BJ (cell line): Measurements from ENCODE around the gene NFATC3. TPM values are rescaled to one million over a fixed set of nuclear protein-coding genes. Genes with fewer than 3 reads are reported as not detected.

Experiments
- CTCF ChIA-PET: fragments of 350-600 bp; formaldehyde crosslinking; extraction: SDS; loops from one replicate; lab custom pipeline; 2021; ENCODE audit warnings: antibody characterized with exemption, inconsistent platforms; lab: Yijun Ruan, JAX
- POLR2A ChIA-PET: fragments of 300-600 bp; sonication (Branson Sonifier 250); formaldehyde crosslinking; extraction: SDS; loops from one replicate; lab custom pipeline; 2021; ENCODE audit warnings: antibody characterized with exemption; lab: Charles Lee
- DNase-seq: peaks from one replicate; pipeline ENCODE4 v3.0.0-alpha.2; 2011; ENCODE audit warnings: low read depth
- H3K27me3 ChIP-seq: 2 replicates; pipeline ENCODE4 v1.6.0; 2011; ENCODE audit warnings: low read length; ENCODE audit not compliant: control insufficient read depth, insufficient read depth
- H3K36me3 ChIP-seq: 2 replicates; pipeline ENCODE4 v1.5.1; 2011; ENCODE audit warnings: low read length; ENCODE audit not compliant: control insufficient read depth, insufficient read depth
- H3K4me3 ChIP-seq: 2 replicates; pipeline ENCODE4 v1.5.1; 2011; ENCODE audit warnings: low read depth, mild to moderate bottlenecking, control low read depth, low read length
- polyA plus RNA-seq: library from polyadenylated mRNA; depleted of rRNA; stranded (reverse); fragments of >200 nt; gene quantifications from 2 replicates; pipeline ENCODE4 v1.2.3, GENCODE V29; 2011
- TF ChIP-seq, protein P1 (sequence below): IDR thresholded peaks from 2 replicates; pipeline ENCODE4 v1.5.1; 2011; ENCODE audit warnings: low read depth, mild to moderate bottlenecking, control low read depth, inconsistent platforms, low read length, moderate library complexity; ENCODE audit not compliant: insufficient read depth

Gene NFATC3
- polyA plus RNA-seq, 1 experiment: 10.5 TPM

DNA sequence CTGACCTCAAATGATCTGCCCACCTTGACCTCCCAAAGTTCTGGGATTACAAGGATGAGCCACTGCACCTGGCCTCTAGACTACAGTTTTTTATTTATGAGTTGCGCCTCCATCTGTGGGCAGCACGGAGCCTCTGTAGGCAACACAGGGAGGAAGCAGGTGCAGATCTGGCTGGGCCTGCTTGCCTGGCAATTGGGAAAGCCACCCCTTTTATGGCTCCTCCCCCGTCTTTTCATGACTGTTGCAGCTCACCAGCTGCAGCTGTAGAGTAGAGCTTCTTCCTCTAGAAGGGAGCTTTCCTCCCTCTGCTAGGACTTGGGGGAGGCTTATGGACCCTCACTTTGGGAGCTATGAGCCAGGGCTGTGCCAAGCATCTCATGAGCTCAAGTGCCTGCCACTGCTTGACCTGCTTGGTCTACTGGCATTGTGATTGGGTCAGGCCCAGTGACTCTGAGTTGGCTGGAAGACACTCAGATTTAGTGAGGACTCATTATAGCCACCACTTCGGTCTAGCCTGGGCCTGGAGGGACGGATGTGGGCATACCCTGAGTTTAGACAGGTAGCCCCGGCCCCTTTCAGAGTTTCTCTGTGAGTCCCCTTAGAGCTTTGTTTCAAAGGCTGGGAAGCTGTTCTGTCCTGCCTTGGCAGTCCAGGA is 172.2 kb downstream of the NFATC3 start:
- ChIA-PET CTCF (interaction anchor here (0.7 to 14.3 kb wide), 8 partner anchors 9 to 84 kb away, joined by 3 to 310 read pairs (median 4); partner anchors contain the start of gene PLA2G15), POLR2A (interaction anchor here (1.0 kb wide), 1 partner anchor 12 kb away, joined by 7 read pairs; the partner anchor contains the start of gene PLA2G15)
- H3K36me3 ChIP-seq: peaks cover 23% of the 10 kb centered on the region

DNA sequence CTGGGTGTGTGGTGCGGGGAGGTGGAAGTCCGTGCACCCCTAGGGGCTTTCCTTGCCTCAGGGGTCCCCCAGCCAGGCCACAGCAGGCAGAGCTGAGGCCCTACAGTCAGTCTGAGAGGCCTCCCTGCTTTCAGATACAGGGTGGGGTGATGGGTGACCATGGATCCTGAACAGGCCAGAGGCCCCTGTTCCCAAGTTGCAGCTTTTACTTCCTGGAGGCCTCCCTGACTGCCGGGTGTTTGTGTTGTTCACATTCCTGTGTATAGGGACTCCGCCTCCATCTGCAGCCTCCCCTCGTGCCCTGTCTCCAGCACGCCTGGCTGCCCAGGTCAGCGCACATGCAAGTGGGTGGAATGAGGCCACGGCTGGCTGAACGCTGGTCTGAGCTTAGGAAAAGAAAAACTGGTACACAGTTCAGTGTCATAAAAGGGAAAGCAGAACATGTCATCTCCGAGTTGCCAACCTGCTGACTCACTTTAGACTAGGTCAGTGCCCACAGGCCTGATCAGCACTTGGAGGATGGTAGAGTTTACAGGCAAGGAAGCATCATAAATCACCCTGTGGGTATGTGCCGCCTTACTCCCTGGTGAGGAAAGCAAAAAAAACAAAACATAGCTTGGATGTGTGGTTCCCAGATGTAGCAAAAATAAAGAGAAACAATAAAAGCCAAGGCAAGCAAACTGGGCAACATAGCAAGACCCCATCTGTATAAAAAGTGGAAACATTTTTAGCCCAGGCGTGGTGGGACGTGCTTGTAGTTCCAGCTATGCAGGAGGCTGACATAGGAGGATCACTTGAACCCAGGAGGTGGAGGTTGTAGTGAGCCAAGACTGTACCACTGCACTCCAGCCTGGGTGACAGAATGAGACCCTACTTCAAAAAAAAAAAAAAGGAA is 173.0 kb downstream of the NFATC3 start:
- ChIA-PET POLR2A (interaction anchor here (0.5 to 1.0 kb wide), 4 partner anchors 13 to 70 kb away, joined by 3 to 9 read pairs (median 5); partner anchors contain the start of genes PLA2G15, PRMT7 and SLC7A6OS), CTCF (interaction anchor here (0.7 to 14.3 kb wide), 11 partner anchors 10 to 164 kb away, joined by 3 to 310 read pairs (median 3); partner anchors contain the start of genes PLA2G15, PRMT7 and SLC7A6OS)
- TF ChIP-seq, protein P1, sequence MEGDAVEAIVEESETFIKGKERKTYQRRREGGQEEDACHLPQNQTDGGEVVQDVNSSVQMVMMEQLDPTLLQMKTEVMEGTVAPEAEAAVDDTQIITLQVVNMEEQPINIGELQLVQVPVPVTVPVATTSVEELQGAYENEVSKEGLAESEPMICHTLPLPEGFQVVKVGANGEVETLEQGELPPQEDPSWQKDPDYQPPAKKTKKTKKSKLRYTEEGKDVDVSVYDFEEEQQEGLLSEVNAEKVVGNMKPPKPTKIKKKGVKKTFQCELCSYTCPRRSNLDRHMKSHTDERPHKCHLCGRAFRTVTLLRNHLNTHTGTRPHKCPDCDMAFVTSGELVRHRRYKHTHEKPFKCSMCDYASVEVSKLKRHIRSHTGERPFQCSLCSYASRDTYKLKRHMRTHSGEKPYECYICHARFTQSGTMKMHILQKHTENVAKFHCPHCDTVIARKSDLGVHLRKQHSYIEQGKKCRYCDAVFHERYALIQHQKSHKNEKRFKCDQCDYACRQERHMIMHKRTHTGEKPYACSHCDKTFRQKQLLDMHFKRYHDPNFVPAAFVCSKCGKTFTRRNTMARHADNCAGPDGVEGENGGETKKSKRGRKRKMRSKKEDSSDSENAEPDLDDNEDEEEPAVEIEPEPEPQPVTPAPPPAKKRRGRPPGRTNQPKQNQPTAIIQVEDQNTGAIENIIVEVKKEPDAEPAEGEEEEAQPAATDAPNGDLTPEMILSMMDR: no peak

More for the DNA sequence above, 172.2 kb downstream of the NFATC3 start:
- DNase-seq: no peak
- H3K4me3 ChIP-seq: no peak overlapping the region
- TF ChIP-seq, protein P1: no peak
- no peaks in the 10 kb centered on the region for H3K27me3 ChIP-seq

DNA sequence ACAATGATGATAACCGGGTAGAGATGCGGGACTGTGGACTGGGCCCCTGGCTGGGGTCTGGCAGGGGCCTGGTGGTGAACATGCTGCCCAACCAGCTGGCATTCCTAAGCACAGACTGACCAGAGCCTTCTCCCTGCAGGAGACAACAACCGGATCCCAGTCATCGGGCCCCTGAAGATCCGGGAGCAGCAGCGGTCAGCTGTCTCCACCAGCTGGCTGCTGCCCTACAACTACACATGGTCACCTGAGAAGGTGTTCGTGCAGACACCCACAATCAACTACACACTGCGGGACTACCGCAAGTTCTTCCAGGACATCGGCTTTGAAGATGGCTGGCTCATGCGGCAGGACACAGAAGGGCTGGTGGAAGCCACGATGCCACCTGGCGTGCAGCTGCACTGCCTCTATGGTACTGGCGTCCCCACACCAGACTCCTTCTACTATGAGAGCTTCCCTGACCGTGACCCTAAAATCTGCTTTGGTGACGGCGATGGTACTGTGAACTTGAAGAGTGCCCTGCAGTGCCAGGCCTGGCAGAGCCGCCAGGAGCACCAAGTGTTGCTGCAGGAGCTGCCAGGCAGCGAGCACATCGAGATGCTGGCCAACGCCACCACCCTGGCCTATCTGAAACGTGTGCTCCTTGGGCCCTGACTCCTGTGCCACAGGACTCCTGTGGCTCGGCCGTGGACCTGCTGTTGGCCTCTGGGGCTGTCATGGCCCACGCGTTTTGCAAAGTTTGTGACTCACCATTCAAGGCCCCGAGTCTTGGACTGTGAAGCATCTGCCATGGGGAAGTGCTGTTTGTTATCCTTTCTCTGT is 174.0 kb downstream of the NFATC3 start:
- H3K4me3 ChIP-seq: no peak overlapping the region
- TF ChIP-seq, protein P1: no peak
- CTCF ChIA-PET: interaction anchor here (0.8 to 14.3 kb wide), 6 partner anchors 13 to 165 kb away, joined by 3 to 310 read pairs (median 4); partner anchors contain the start of genes PLA2G15, PRMT7 and SLC7A6OS
- peaks cover 18% of the 10 kb centered on the region for H3K36me3 ChIP-seq
- POLR2A ChIA-PET: interaction anchor here (0.6 kb wide), 2 partner anchors 52 to 69 kb away, joined by 3 to 9 read pairs; partner anchors contain the start of genes PRMT7 and SLC7A6OS
- DNase-seq: no peak
- no peaks in the 10 kb centered on the region for H3K27me3 ChIP-seq

More for the DNA sequence above, 173.0 kb downstream of the NFATC3 start:
- Histone ChIP-seq H3K4me3 (no peak overlapping the region), H3K27me3 (no peaks in the 10 kb centered on the region), H3K36me3 (peaks cover 21% of the 10 kb centered on the region)
- no peak for DNase-seq

DNA sequence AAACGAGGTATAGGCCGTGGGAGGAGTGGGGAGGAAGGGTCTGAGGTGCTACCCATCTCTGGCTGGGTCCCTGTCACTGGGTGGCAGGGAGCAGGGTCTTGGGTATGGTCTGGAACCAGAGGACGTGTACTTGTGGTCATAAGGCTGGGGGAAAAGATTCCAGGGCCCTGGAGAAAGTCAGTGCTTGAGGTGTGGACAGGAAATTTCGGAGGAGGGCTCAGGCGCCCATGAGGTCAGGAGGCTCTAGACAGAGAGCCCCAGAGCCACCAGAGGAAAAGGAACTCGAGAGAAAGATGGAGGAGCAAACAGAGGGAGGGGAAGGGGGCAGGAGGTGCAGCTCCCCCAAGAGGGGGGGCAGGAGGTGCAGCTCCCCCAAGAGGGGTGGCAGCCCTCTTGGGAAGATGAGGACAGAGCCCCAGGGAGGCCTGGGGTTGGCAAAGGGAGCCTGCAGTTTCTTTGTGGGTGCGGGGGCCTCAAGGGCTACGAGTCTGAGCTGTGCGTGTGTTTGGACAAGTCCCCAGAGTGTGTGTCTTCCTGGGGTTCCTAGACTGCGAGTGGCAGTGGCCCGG is 178.5 kb downstream of the NFATC3 start:
- Histone ChIP-seq H3K27me3 (no peaks in the 10 kb centered on the region), H3K4me3 (peak overlapping the region; percentile 98), H3K36me3 (peaks cover 11% of the 10 kb centered on the region)
- ChIA-PET POLR2A (interaction anchor here (0.9 to 1.2 kb wide), 2 partner anchors 18 to 47 kb away, joined by 4 read pairs; partner anchors contain the start of genes PLA2G15, PRMT7 and SLC7A6OS), CTCF (interaction anchor here (0.9 to 14.3 kb wide), 26 partner anchors 9 to 207 kb away, joined by 3 to 310 read pairs (median 6); partner anchors contain the start of genes ESRP2, PLA2G15, PRMT7 and SLC7A6OS)
- DNase-seq: no peak
- TF ChIP-seq, protein P1: no peak
